DND-41 (cell line): ENCODE measurements around the gene STARD8.

Experiments
- ATAC-seq: fragments of 200-7000 bp; cut with Tn5 transposase; 3 replicates; pipeline ENCODE4 v1.9.1; 2021; ENCODE audit warnings: low read depth; ENCODE audit not compliant: insufficient read depth
- DNase-seq: peaks from one replicate; pipeline ENCODE4 v3.0.0-alpha.2; 2020
- H2AFZ ChIP-seq: 2 replicates; pipeline ENCODE4 v1.6.0; 2012; ENCODE audit warnings: low read depth, low read length
- H3K27ac ChIP-seq: 2 replicates; pipeline ENCODE4 v1.5.1; 2012; ENCODE audit warnings: low read length, inconsistent platforms
- H3K27me3 ChIP-seq: fragments of 200-600 bp; sonication (generic); 2 replicates; pipeline ENCODE4 v1.6.0; 2012; ENCODE audit warnings: low read length, mild to moderate bottlenecking, inconsistent platforms; ENCODE audit not compliant: insufficient read depth, poor library complexity
- H3K36me3 ChIP-seq: 2 replicates; pipeline ENCODE4 v1.5.1; 2012; ENCODE audit warnings: low read length, inconsistent platforms; ENCODE audit not compliant: insufficient read depth
- H3K4me1 ChIP-seq: 2 replicates; pipeline ENCODE4 v1.5.1; 2012; ENCODE audit warnings: mild to moderate bottlenecking, low read length; ENCODE audit not compliant: insufficient read depth
- H3K4me2 ChIP-seq: 2 replicates; pipeline ENCODE4 v1.6.0; 2012; ENCODE audit warnings: mild to moderate bottlenecking, moderate library complexity, low read length, inconsistent platforms; ENCODE audit not compliant: insufficient read depth
- H3K4me3 ChIP-seq, 2 experiments: fragments of 200-600 bp in 1 of 2; shearing (Covaris generic) in 1 of 2; 2 replicates each; pipeline ENCODE4 v1.5.1; 2012 to 2016; ENCODE audit warnings: inconsistent platforms in 2 of 2, low read length in 2 of 2, mild to moderate bottlenecking in 2 of 2, low read depth in 1 of 2, moderate library complexity in 1 of 2
- H3K79me2 ChIP-seq: 2 replicates; pipeline ENCODE4 v1.6.0; 2012; ENCODE audit warnings: low read length, inconsistent platforms; ENCODE audit not compliant: insufficient read depth
- H3K9ac ChIP-seq: 2 replicates; pipeline ENCODE4 v1.6.0; 2012; ENCODE audit warnings: low read depth, mild to moderate bottlenecking, inconsistent platforms, low read length, moderate library complexity
- H3K9me3 ChIP-seq: 2 replicates; pipeline ENCODE4 v1.5.1; 2012; ENCODE audit warnings: low read length, moderate library complexity, mild to moderate bottlenecking, inconsistent platforms; ENCODE audit not compliant: insufficient read depth, severe bottlenecking
- H4K20me1 ChIP-seq: 2 replicates; pipeline ENCODE4 v1.6.0; 2012; ENCODE audit warnings: low read length; ENCODE audit not compliant: insufficient read depth
- EZH2 ChIP-seq: IDR thresholded peaks from 3 replicates; pipeline ENCODE4 v1.6.1; 2012; ENCODE audit warnings: borderline replicate concordance, low read depth, mild to moderate bottlenecking, moderate library complexity, low read length, inconsistent platforms; ENCODE audit not compliant: severe bottlenecking
- TF ChIP-seq, protein P1 (sequence below): IDR thresholded peaks from 2 replicates; pipeline ENCODE4 v1.5.1; 2012; ENCODE audit warnings: borderline replicate concordance, low read length, moderate library complexity, mild to moderate bottlenecking; ENCODE audit not compliant: poor library complexity, severe bottlenecking; ENCODE audit errors: extremely low read depth

STARD8 gene

DNA sequence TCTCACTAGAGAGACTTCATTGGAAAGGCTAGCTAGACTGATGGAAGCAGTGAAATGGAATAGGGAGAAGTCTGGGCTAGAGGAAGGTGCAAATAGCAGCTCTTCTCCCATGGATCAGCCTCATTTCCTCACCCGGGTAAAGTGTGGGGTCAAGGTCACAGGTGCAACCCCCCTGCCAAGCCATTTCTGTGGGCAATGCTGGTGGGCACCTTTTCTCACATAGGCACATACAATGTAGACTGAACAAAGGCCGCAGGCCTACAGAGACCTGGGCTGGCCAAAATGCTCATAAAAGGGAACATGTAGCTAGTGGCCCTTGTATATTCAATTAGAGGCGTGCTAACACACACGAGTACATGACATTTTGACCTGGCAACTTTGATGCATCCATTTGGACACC, 109.9 kb downstream of the STARD8 start:
- Histone ChIP-seq H3K9me3 (no peaks in the 10 kb centered on the region), H3K4me3 (no peak overlapping the region), H3K79me2 (no peaks in the 10 kb centered on the region), H3K9ac (no peak overlapping the region), H3K27ac (no peak overlapping the region), H3K4me2 (no peak overlapping the region), H3K36me3 (no peaks in the 10 kb centered on the region), H2AFZ (no peak overlapping the region), H4K20me1 (no peaks in the 10 kb centered on the region), H3K27me3 (no peaks in the 10 kb centered on the region), H3K4me1 (no peaks in the 10 kb centered on the region)
- DNase-seq: no peak
- TF ChIP-seq EZH2: no peak
- TF ChIP-seq, protein P1, sequence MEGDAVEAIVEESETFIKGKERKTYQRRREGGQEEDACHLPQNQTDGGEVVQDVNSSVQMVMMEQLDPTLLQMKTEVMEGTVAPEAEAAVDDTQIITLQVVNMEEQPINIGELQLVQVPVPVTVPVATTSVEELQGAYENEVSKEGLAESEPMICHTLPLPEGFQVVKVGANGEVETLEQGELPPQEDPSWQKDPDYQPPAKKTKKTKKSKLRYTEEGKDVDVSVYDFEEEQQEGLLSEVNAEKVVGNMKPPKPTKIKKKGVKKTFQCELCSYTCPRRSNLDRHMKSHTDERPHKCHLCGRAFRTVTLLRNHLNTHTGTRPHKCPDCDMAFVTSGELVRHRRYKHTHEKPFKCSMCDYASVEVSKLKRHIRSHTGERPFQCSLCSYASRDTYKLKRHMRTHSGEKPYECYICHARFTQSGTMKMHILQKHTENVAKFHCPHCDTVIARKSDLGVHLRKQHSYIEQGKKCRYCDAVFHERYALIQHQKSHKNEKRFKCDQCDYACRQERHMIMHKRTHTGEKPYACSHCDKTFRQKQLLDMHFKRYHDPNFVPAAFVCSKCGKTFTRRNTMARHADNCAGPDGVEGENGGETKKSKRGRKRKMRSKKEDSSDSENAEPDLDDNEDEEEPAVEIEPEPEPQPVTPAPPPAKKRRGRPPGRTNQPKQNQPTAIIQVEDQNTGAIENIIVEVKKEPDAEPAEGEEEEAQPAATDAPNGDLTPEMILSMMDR: no peak
- no peak for ATAC-seq

DNA sequence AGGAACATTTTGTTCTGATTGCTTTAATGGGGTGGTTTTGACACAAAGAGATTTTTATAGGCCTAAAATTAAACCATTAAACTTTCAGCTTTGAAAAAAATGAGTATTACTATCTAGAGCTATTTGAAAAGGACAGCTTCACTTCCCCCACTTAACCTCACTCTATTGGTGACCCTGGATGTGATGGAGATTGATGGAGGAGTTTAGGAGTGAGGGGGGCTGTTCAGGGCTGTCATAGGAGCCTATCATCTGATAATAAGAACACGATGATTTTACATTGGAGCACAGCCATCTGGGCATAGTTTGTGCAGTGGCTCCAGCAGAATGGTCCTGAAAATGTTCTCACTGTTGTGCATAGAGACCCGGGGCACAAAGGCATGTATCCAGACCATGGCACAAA, 110.3 kb downstream of the STARD8 start:
- DNase-seq: no peak
- Histone ChIP-seq H3K4me1 (no peaks in the 10 kb centered on the region), H3K4me3 (no peak overlapping the region), H3K4me2 (no peak overlapping the region), H2AFZ (no peak overlapping the region), H3K79me2 (no peaks in the 10 kb centered on the region), H4K20me1 (no peaks in the 10 kb centered on the region), H3K9ac (no peak overlapping the region), H3K27me3 (no peaks in the 10 kb centered on the region), H3K27ac (no peak overlapping the region), H3K36me3 (no peaks in the 10 kb centered on the region), H3K9me3 (no peaks in the 10 kb centered on the region)
- TF ChIP-seq, protein P1: no peak
- TF ChIP-seq EZH2: no peak
- ATAC-seq: no peak

DNA sequence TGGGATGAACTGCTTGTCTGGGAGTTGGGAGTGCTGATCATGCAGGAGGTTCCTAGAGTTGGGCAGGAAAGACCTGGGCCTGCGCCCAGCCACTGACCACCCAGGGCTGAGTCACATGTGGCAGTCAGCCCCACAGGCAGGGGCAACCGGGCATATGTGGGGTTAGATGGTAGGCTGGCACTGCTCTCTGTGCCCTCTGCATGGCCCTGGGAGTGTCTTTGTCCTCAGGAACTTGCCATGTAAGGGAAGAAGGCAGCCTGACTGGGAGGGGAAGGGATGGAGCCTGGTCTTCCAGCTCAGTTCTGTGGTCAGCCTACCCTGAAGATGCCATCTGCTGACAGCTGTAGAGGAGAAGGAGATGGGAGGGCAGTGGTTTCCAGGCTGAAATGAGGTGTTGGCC, 111.2 kb downstream of the STARD8 start:
- DNase-seq (no peak), ATAC-seq (no peak)
- Histone ChIP-seq H3K79me2 (no peaks in the 10 kb centered on the region), H3K27ac (no peak overlapping the region), H3K4me3 (no peak overlapping the region), H3K27me3 (no peaks in the 10 kb centered on the region), H2AFZ (no peak overlapping the region), H3K9ac (no peak overlapping the region), H4K20me1 (no peaks in the 10 kb centered on the region), H3K9me3 (no peaks in the 10 kb centered on the region), H3K36me3 (no peaks in the 10 kb centered on the region), H3K4me2 (no peak overlapping the region), H3K4me1 (no peaks in the 10 kb centered on the region)
- no peak for TF ChIP-seq EZH2
- TF ChIP-seq, protein P1: no peak

DNA sequence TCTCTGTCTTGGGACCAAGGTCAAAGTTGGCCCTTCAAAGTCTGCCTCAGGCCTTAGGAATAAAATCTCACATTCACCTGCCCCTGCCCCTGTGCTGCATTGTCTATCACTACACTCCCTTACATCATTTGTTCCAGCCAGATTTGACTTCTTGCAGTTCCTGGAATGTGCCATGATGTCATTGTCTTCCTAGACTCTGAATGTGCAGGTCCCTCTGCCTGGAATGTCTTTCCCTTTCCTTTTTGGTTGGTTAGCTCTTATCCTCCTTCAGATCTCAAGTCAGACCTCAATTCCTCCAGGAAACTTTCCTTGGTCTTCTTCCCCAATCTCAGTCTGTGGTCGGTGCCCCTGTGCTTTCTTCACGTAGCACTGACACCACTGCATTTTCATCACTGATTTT, 113.6 kb downstream of the STARD8 start:
- ATAC-seq (no peak), DNase-seq (no peak)
- no peak overlapping the region for H3K27ac ChIP-seq
- no peaks in the 10 kb centered on the region for H3K4me1 ChIP-seq
- no peak overlapping the region for H3K4me2 ChIP-seq
- no peaks in the 10 kb centered on the region for H3K9me3 ChIP-seq
- no peak overlapping the region for H3K4me3 ChIP-seq
- H4K20me1 ChIP-seq: no peaks in the 10 kb centered on the region
- no peak for TF ChIP-seq EZH2
- TF ChIP-seq, protein P1: no peak
- H3K36me3 ChIP-seq: no peaks in the 10 kb centered on the region
- H3K79me2 ChIP-seq: no peaks in the 10 kb centered on the region
- no peak overlapping the region for H2AFZ ChIP-seq
- H3K9ac ChIP-seq: no peak overlapping the region
- no peaks in the 10 kb centered on the region for H3K27me3 ChIP-seq
